Measurements from ENCODE around the gene RNF213.
"Not testable (repeated sequence)": the region's sequence is repeated elsewhere in the genome, so short reads cannot be mapped to it uniquely, and the experiment has no call there.

RNF213 gene

GRCh38 chr17:80318166-80318565, 57.5 kb downstream of the RNF213 start:
- no peak for DNase-seq (ENCODE audit: low read depth in 2 of 2)

- DNase-seq (ENCODE audit: low read depth in 2 of 2) = no peak
Measured at GRCh38 chr17:80319262-80319998, 58.8 kb downstream of the RNF213 start.

DNA sequence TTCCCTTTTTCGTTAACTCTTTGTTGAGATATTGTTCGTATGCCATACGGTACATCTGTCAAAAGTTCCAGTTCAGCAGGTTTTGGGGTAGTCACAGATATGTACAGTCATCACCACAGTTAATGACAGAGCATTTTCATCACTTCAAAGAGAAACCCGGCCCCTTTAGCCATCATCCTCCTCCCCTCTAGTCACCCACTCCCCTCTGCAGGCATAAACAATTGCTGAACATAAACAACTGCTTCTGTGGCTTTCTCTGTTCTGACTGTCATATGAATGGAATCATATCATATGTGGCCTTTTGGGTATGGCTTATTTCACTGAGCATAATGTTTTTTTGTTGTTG, 59.3 kb downstream of the RNF213 start:
- DNase-seq (ENCODE audit: low read depth in 2 of 2) = no peak

- DNase-seq (ENCODE audit: low read depth in 2 of 2) = no peak
Measured at GRCh38 chr17:80320496-80320895, 59.8 kb downstream of the RNF213 start.

DNA sequence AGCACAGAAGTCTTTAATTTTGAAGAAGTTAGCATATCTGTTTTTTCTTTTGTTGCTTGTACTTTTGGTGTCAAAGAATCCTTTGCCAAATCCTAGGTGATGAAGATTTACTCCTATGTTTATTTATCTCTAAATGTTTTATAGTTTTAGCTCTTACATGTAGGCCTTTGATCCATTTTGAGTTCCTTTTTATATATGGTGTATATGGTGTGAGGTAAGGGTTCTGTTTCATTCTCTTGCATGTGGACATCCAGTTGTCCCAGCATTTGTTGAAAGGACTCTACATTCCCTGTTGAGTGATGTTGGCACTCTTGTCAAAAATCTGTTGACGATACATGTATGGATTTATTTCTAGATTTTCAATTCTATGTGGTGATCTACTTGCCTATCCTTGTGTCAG, 62.2 kb downstream of the RNF213 start:
- DNase-seq (ENCODE audit: low read depth in 2 of 2) = no peak

DNA sequence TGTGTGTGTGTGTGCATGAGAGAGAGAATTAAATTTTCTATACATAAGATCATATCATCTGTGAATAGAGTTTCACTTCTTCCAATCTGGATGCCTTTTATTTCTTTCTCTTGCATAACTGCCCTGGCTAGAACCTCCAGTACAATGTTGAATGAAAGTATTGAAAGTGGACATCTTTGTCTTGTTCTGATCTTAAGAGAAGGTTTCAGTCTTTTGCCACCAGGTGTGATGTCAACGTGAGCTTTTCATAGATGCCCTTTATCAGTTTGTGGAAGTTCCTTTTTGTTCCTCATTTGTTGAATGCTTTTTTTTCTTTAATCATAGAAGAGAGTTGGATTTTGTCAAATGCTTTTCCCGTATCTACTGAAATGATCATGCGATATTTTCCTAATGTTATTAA, 63.3 kb downstream of the RNF213 start:
- no peak for DNase-seq (ENCODE audit: low read depth in 2 of 2)

- DNase-seq (ENCODE audit: low read depth in 2 of 2) = no peak
Measured at GRCh38 chr17:80327518-80327917, 66.9 kb downstream of the RNF213 start.

- no peak for DNase-seq (ENCODE audit: low read depth in 2 of 2)
Measured at GRCh38 chr17:80328634-80329380, 68.2 kb downstream of the RNF213 start.

DNA sequence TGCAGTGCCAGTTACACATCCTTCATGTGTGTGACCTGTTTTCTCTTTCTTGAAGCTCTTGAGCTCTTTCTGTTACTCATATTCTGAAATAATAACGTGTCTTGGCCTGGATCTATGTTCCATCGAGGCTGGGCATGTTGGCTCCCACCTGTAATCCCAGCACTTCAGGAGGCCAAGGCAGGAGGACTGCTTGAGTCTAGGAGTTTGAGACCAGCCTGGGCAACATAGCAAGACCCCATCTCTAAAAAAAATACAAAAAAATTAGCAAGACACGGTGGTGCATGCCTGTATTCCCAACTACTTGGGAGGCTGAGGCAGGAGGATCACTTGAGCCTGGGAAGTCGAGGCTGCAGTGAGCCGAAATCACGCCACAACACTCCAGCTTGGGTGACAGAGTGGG, 68.8 kb downstream of the RNF213 start:
- not testable (repeated sequence) for DNase-seq (ENCODE audit: low read depth in 2 of 2)

GRCh38 chr17:80330276-80330675, 69.6 kb downstream of the RNF213 start:
- no peak for DNase-seq (ENCODE audit: low read depth in 2 of 2)

DNA sequence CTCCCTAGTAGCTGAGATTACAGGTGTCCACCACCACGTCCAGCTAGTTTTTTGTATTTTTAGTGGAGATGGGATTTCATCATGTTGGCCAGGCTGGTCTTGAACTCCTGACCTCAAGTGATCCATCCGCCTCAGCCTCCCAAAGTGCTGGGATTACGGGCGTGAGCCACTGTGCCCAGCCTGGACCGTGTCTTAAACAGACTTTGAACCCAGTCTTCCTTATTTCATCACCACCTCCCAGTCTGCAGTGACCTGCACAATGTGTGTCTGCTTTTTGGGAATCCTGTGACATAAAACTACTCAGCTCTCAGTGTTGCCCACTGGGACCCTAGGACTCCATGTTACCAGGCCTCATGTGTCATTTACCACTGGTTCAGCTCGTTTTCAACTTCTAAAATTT, 70.3 kb downstream of the RNF213 start:
- DNase-seq (ENCODE audit: low read depth in 2 of 2) = not testable (repeated sequence)

DNA sequence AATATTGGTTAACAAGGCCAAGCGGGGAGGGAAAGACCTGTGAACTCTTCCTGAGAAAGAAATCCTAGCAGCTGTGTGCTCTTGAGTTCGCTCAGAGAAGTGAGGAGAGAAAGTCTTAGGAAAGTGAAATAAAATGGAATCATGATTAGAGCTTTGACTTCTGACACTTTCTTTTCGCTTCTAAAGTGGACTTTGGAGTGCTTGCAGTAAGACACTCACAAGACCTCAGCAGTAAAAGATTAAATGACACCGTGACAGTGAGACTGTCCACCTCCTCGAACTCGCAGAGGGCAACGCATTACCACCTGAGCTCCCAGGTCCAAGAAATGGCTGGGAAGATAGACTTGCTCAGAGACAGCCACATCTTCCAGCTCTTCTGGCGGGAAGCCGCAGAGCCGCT, 71.2 kb downstream of the RNF213 start:
- no peak for DNase-seq (ENCODE audit: low read depth in 2 of 2)

- no peak for DNase-seq (ENCODE audit: low read depth in 2 of 2)
Measured at GRCh38 chr17:80337195-80337895, 76.7 kb downstream of the RNF213 start.

- DNase-seq (ENCODE audit: low read depth in 2 of 2) = no peak
Measured at GRCh38 chr17:80339118-80339517, 78.5 kb downstream of the RNF213 start.

GRCh38 chr17:80339731-80340456, 79.2 kb downstream of the RNF213 start:
- DNase-seq (ENCODE audit: low read depth in 2 of 2) = no peak

DNA sequence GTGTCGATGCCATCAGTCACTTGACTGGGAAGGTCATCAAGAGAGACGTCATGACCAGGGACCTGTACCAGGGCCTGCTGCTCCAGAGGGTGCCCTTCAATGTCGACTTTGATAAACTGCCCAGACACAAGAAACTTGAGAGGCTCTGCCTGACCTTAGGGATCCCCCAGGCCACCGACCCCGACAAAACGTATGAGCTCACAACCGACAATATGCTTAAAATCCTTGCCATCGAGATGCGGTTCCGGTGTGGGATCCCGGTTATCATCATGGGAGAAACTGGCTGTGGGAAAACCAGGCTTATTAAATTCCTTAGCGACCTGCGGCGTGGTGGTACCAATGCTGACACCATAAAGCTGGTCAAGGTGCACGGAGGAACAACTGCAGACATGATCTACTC, 84.7 kb downstream of the RNF213 start:
- DNase-seq (ENCODE audit: low read depth in 2 of 2) = no peak

DNA sequence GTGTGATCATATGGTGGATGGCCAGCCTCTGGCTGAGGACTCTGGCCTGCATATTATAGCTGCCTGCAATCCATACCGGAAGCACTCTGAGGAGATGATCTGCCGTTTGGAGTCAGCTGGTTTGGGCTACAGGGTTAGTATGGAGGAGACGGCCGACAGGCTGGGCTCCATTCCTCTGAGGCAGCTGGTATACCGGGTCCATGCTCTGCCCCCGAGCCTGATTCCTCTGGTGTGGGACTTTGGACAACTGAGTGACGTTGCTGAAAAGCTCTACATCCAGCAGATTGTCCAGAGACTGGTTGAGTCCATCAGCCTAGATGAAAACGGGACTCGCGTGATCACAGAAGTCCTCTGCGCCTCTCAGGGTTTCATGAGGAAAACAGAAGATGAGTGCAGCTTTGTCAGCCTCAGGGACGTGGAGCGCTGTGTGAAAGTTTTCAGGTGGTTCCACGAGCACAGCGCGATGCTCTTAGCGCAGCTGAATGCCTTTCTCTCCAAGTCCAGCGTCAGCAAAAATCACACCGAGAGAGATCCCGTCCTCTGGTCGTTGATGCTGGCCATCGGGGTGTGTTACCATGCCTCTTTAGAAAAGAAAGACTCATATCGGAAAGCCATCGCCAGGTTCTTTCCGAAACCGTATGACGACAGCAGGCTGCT, 85.3 kb downstream of the RNF213 start:
- no peak for DNase-seq (ENCODE audit: low read depth in 2 of 2)

GRCh38 chr17:80346498-80347275, 86.0 kb downstream of the RNF213 start:
- DNase-seq (ENCODE audit: low read depth in 2 of 2) = no peak

GRCh38 chr17:80347536-80347935, 86.9 kb downstream of the RNF213 start:
- DNase-seq (ENCODE audit: low read depth in 2 of 2) = no peak

DNA sequence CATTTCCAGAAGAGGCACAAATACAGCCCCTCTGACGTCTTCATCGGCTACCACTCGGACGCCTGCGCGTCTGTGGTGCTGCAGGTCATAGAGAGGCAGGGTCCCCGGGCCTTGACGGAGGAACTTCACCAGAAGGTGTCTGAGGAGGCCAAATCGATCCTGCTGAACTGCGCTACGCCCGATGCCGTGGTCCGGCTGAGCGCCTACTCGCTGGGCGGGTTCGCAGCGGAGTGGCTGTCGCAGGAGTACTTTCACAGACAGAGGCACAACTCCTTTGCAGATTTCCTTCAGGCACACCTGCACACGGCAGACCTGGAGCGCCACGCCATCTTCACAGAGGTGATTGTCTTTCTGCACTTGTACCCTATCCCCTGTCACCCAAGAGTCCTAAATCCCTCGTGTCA, 87.3 kb downstream of the RNF213 start:
- DNase-seq (ENCODE audit: low read depth in 2 of 2) = no peak

All from stimulated activated CD8-positive, alpha-beta memory T cell treated with anti-CD3 and anti-CD28 coated beads, Interleukin-7, amount 100 ng/mL, for 1 hour (primary cell).